WTC11 (cell line): ENCODE results near the gene PHTF2. TPM values are rescaled to one million over a fixed set of nuclear protein-coding genes. Genes with fewer than 3 reads are reported as not detected.
A peak's percentile ranks its signal among the peaks of the same experiment; 100 is the strongest.
"Not testable (repeated sequence)": the region's sequence is repeated elsewhere in the genome, so short reads cannot be mapped to it uniquely, and the experiment has no call there.

Experiments
- ATAC-seq: fragments of 200-7000 bp; cut with Tn5 transposase; 2 replicates; pipeline ENCODE4 v1.10.0; 2021; ENCODE audit warnings: mild to moderate bottlenecking, moderate library complexity
- CTCF ChIA-PET: fragments of 300-600 bp; sonication (Branson Sonifier 250); formaldehyde crosslinking; loops from one replicate; lab custom pipeline; 2021; ENCODE audit warnings: antibody characterized with exemption; lab: Charles Lee
- POLR2A ChIA-PET: fragments of 350-600 bp; sonication (Branson Sonifier 250); formaldehyde crosslinking; loops from one replicate; lab custom pipeline; 2021; ENCODE audit warnings: antibody characterized with exemption; lab: Charles Lee
- DNase-seq: peaks from one replicate; pipeline ENCODE4 v3.0.0; 2021; ENCODE audit warnings: low spot score
- H3K27ac Mint-ChIP-seq: 2 replicates; pipeline ENCODE4 v1.8.0; 2021; ENCODE audit warnings: mixed read lengths
- H3K27me3 Mint-ChIP-seq: 2 replicates; pipeline ENCODE4 v1.8.0; 2021; ENCODE audit warnings: low read depth, mild to moderate bottlenecking, moderate library complexity, mixed read lengths
- H3K36me3 Mint-ChIP-seq: 2 replicates; pipeline ENCODE4 v1.8.0; 2021; ENCODE audit warnings: mixed read lengths
- H3K4me1 Mint-ChIP-seq: 2 replicates; pipeline ENCODE4 v1.8.0; 2022; ENCODE audit warnings: mixed read lengths
- H3K4me3 Mint-ChIP-seq: 2 replicates; pipeline ENCODE4 v1.8.0; 2021; ENCODE audit warnings: mild to moderate bottlenecking, moderate library complexity, mixed read lengths
- H3K9me3 Mint-ChIP-seq: 2 replicates; pipeline ENCODE4 v1.8.0; 2021; ENCODE audit warnings: mixed read lengths
- CREM ChIP-seq: sonication (generic); formaldehyde crosslinking; IDR thresholded peaks from 2 replicates; pipeline ENCODE4 v1.8.1; 2022; ENCODE audit warnings: mild to moderate bottlenecking, missing genetic modification reagents, moderate library complexity
- CTCF ChIP-seq: fragments of 200-600 bp; IDR thresholded peaks from 2 replicates; pipeline ENCODE4 v1.8.0; 2022; ENCODE audit warnings: antibody characterized with exemption
- FOXJ3 ChIP-seq: sonication (generic); formaldehyde crosslinking; IDR thresholded peaks from 2 replicates; pipeline ENCODE4 v1.9.0; 2021; ENCODE audit warnings: missing genetic modification reagents, mild to moderate bottlenecking, borderline replicate concordance
- FOXK1 ChIP-seq: sonication (generic); formaldehyde crosslinking; IDR thresholded peaks from 2 replicates; pipeline ENCODE4 v1.8.0; 2022; ENCODE audit warnings: mild to moderate bottlenecking, moderate library complexity, missing genetic modification reagents
- GABPB1 ChIP-seq: sonication (generic); formaldehyde crosslinking; IDR thresholded peaks from 2 replicates; pipeline ENCODE4 v1.8.1; 2023; ENCODE audit warnings: mild to moderate bottlenecking, missing genetic modification reagents
- HMGA2 ChIP-seq: fragments of 250-450 bp; sonication (Bioruptor Pico); IDR thresholded peaks from 2 replicates; pipeline ENCODE4 v1.4.0; 2021; ENCODE audit warnings: mild to moderate bottlenecking, moderate library complexity
- JAZF1 ChIP-seq: fragments of 250-450 bp; sonication (Bioruptor Pico); IDR thresholded peaks from 2 replicates; pipeline ENCODE4 v1.9.0; 2021; ENCODE audit warnings: moderate library complexity, mild to moderate bottlenecking, inconsistent platforms
- NR3C1 ChIP-seq: sonication (generic); formaldehyde crosslinking; conservative IDR thresholded peaks from 2 replicates; pipeline ENCODE4 v1.8.1; 2023; ENCODE audit warnings: low read depth, mild to moderate bottlenecking, missing genetic modification reagents
- SMAD3 ChIP-seq: sonication (generic); formaldehyde crosslinking; IDR thresholded peaks from 2 replicates; pipeline ENCODE4 v1.8.0; 2022; ENCODE audit warnings: missing genetic modification reagents, mild to moderate bottlenecking, borderline replicate concordance
- ZBTB21 ChIP-seq: sonication (generic); formaldehyde crosslinking; IDR thresholded peaks from 2 replicates; pipeline ENCODE4 v1.8.1; 2023; ENCODE audit warnings: mild to moderate bottlenecking, missing genetic modification reagents, borderline replicate concordance
- ZBTB43 ChIP-seq: sonication (generic); formaldehyde crosslinking; IDR thresholded peaks from 2 replicates; pipeline ENCODE4 v1.8.1; 2023; ENCODE audit warnings: mild to moderate bottlenecking, missing genetic modification reagents
- ZNF138 ChIP-seq: sonication (generic); formaldehyde crosslinking; conservative IDR thresholded peaks from 2 replicates; pipeline ENCODE4 v1.8.1; 2022; ENCODE audit warnings: mild to moderate bottlenecking, moderate library complexity, missing genetic modification reagents
- total RNA-seq: library from RNA; stranded (reverse); gene quantifications from 3 replicates; pipeline ENCODE4 v1.2.3, GENCODE V29; 2021
- TF ChIP-seq, protein P1 (sequence below): sonication (generic); formaldehyde crosslinking; IDR thresholded peaks from 2 replicates; pipeline ENCODE4 v1.8.1; 2022; ENCODE audit warnings: low read depth, mild to moderate bottlenecking, moderate library complexity, missing genetic modification reagents, borderline replicate concordance

The PHTF2 gene
- total RNA-seq, 1 experiment from 2014 or later, result 17.9 TPM

DNA sequence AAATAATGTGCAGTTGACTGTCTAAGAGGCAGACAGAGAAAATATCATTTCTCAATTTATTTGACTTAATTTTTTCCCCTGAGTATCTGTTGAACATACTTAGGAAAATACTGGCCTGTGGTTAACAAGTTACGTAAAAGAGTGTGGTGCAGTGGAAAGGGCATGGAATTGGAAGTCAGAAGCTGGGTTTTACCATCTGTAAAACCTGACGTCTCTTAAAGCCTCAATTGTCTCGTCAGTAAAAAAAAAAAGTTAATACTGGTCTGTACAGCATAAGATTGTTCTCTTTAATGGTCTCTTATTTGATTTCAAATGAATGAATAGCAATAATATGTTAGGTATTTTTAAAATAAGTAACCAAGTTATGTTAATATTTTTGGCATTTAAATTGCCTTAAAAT, 67.8 kb downstream of the PHTF2 start (continued):
- no peak for TF ChIP-seq CTCF
- no peak for TF ChIP-seq ZBTB43 (CRISPR knock-in tag)
- TF ChIP-seq HMGA2 (CRISPR knock-in tag), result no peak
- no peak for TF ChIP-seq JAZF1 (CRISPR knock-in tag)

DNA sequence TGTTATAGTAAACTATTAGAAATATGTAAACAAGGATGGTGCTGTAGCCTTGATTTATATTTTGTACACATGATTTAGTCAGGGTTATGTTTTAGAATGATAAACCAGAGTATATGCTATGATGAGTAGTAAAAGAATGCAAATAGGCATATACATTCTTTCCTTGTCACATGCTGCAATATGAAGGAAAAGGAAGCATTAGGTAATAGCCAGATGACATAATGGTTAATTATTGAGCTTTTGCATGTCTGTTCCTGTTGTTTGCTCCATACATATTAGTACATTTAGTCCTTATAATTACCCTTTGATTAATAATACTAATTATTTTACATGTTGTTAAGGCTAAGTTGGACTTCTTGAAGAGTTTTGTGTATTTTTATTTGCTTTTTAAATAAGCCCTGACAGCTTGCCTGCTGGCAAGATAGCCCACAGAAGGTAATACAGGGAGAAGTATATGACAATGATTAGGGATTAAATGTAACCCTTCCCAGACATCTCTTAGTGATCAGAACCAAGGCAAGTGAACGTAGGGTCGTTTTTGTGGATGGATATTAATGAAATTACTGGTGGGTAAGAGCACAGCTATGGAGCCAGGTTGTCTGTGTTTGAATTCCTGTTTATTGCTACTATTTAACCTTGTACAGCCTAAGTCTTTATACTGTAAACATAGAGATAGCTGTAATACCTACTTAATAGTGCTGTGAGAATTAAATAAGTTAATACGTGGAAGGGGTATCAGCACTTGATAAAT, 68.4 kb downstream of the PHTF2 start:
- ChIA-PET POLR2A (interaction anchor here (0.6 kb wide), 1 partner anchor 190 kb away, joined by 3 read pairs; no protein-coding TSS in a partner anchor), CTCF (interaction anchor here (0.7 kb wide), 1 partner anchor 139 kb away, joined by 3 read pairs; no protein-coding TSS in a partner anchor)
- no peaks in the 10 kb centered on the region for H3K27me3 Mint-ChIP-seq
- ATAC-seq, result no peak
- H3K4me3 Mint-ChIP-seq, result no peak overlapping the region
- TF ChIP-seq FOXJ3 (CRISPR knock-in tag), result no peak
- TF ChIP-seq GABPB1 (CRISPR knock-in tag), result peak; percentile 33; the same call in 1 of the 2 replicates
- H3K27ac Mint-ChIP-seq, result no peak overlapping the region
- H3K4me1 Mint-ChIP-seq, result peaks cover 18% of the 10 kb centered on the region
- H3K36me3 Mint-ChIP-seq, result peaks cover 12% of the 10 kb centered on the region
- H3K9me3 Mint-ChIP-seq, result peaks cover 26% of the 10 kb centered on the region
- DNase-seq, result no peak

- no peak for DNase-seq
- TF ChIP-seq CREM (CRISPR knock-in tag), result no peak
- no peak for TF ChIP-seq FOXK1 (CRISPR knock-in tag)
- TF ChIP-seq ZBTB21 (CRISPR knock-in tag), result no peak
- TF ChIP-seq NR3C1 (CRISPR knock-in tag), result no peak
- no peak for TF ChIP-seq HMGA2 (CRISPR knock-in tag)
- no peak for TF ChIP-seq ZNF138 (CRISPR knock-in tag)
- TF ChIP-seq, protein P1, sequence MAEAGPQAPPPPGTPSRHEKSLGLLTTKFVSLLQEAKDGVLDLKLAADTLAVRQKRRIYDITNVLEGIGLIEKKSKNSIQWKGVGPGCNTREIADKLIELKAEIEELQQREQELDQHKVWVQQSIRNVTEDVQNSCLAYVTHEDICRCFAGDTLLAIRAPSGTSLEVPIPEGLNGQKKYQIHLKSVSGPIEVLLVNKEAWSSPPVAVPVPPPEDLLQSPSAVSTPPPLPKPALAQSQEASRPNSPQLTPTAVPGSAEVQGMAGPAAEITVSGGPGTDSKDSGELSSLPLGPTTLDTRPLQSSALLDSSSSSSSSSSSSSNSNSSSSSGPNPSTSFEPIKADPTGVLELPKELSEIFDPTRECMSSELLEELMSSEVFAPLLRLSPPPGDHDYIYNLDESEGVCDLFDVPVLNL (CRISPR knock-in tag), result no peak
- TF ChIP-seq SMAD3, result no peak
- Mint-ChIP-seq H3K4me3 (no peak overlapping the region), H3K36me3 (peaks cover 17% of the 10 kb centered on the region), H3K27ac (no peak overlapping the region), H3K9me3 (peaks cover 32% of the 10 kb centered on the region), H3K4me1 (peaks cover 22% of the 10 kb centered on the region), H3K27me3 (no peaks in the 10 kb centered on the region)
- ChIA-PET POLR2A (no interaction called here), CTCF (no interaction called here)
- ATAC-seq, result no peak
Measured at GRCh38 chr7:77867537-77867865, 68.9 kb downstream of the PHTF2 start.

DNA sequence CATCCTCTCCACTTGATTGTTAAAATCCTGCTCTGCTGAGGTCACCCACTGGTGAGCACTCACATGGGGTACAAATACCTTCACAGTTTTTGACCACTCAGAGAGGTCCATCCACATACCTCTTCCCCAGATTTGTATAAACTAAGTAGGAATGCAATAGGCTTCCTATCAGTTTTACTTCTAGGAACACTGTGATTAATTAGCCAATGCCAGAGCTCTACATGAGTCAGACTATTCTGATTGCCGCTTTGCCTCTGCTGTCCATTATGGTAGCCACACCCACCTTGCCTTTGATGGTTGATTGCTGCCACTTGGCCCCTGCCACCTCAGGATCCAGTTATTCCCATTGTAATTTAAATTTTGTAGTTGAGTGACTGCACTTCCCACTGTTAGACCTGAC, 73.7 kb downstream of the PHTF2 start:
- H3K27me3 Mint-ChIP-seq, H3K4me1 Mint-ChIP-seq, H3K4me3 Mint-ChIP-seq, H3K27ac Mint-ChIP-seq, DNase-seq, ATAC-seq, CTCF ChIA-PET, POLR2A ChIA-PET: not testable (repeated sequence)
- Mint-ChIP-seq H3K36me3 (peaks cover 19% of the 10 kb centered on the region), H3K9me3 (peaks cover 35% of the 10 kb centered on the region)

- peaks cover 19% of the 10 kb centered on the region for H3K36me3 Mint-ChIP-seq
- CTCF ChIA-PET, result interaction anchor here (0.6 kb wide), 1 partner anchor 1250 kb away, joined by 3 read pairs; no protein-coding TSS in a partner anchor
- not testable (repeated sequence) for DNase-seq
Measured at GRCh38 chr7:77873416-77874327, 75.1 kb downstream of the PHTF2 start.

More at GRCh38 chr7:77873416-77874327, 75.1 kb downstream of the PHTF2 start:
- H3K27ac Mint-ChIP-seq, H3K27me3 Mint-ChIP-seq, H3K4me3 Mint-ChIP-seq, POLR2A ChIA-PET, ATAC-seq: not testable (repeated sequence)
- Mint-ChIP-seq H3K9me3 (peaks cover 35% of the 10 kb centered on the region), H3K4me1 (peaks cover 19% of the 10 kb centered on the region)
